HepG2 (cell line): ENCODE data around the gene TATDN2. TPM values are rescaled to one million over a fixed set of nuclear protein-coding genes. Genes with fewer than 3 reads are reported as not detected.

ENCODE experiments used
- ATAC-seq: fragments of 200-7000 bp; cut with Tn5 transposase; 3 replicates; pipeline ENCODE4 v1.9.1; 2020; ENCODE audit warnings: mild to moderate bottlenecking, moderate library complexity
- BruUV-seq: library from RNA; stranded (reverse); fragments of 400-500 nt; replicated peaks from 2 replicates; lab custom pipeline; 2021; lab: Mats Ljungman, UMichigan
- CTCF ChIA-PET: fragments of 300-600 bp; formaldehyde crosslinking; extraction: SDS; loops from one replicate; lab custom pipeline; 2021; ENCODE audit warnings: low total read pairs, inconsistent platforms, low intra/inter-chr PET ratio; lab: Yijun Ruan, JAX
- POLR2A ChIA-PET: fragments of 350-600 bp; sonication (Branson Sonifier 250); formaldehyde crosslinking; loops from one replicate; lab custom pipeline; 2020; ENCODE audit warnings: antibody characterized with exemption, inconsistent platforms; lab: Yijun Ruan, JAX
- DNase-seq: peaks from one replicate; pipeline ENCODE4 v3.0.0-alpha.2; 2015; ENCODE audit warnings: low spot score
- FAIRE-seq: peaks from 3 replicates; lab custom pipeline; 2011; peaks lifted over from hg19 to GRCh38; lab: Jason Lieb, UNC
- H2AFZ ChIP-seq: one replicate; pipeline ENCODE4 v1.6.1; 2011; ENCODE audit warnings: low read length, inconsistent platforms
- H3K27ac ChIP-seq: fragments of 300-600 bp; 3 replicates; pipeline ENCODE4 v1.8.0; 2011; ENCODE audit warnings: mixed run types, mild to moderate bottlenecking, mixed read lengths, low read length, inconsistent platforms; ENCODE audit not compliant: insufficient read depth; ENCODE audit errors: extremely low read length
- H3K27me3 ChIP-seq, 2 experiments: fragments of 200-600 bp in 1 of 2; 2 replicates in 1 of 2; 3 replicates in 1 of 2; pipeline versions ENCODE4 v1.6.0 to v1.8.0; 2011; ENCODE audit warnings: low read length in 2 of 2, mild to moderate bottlenecking in 2 of 2, moderate library complexity in 2 of 2, inconsistent platforms in 1 of 2; ENCODE audit not compliant: insufficient read depth in 2 of 2, control insufficient read depth in 1 of 2
- H3K36me3 ChIP-seq, 2 experiments: fragments of 200-600 bp in 1 of 2; replicated peaks in 1 of 2; 2 replicates in 1 of 2; 3 replicates in 1 of 2; pipeline versions ENCODE4 v1.5.1 to v1.8.0; 2011; ENCODE audit warnings: low read length in 2 of 2, inconsistent platforms in 1 of 2; ENCODE audit not compliant: insufficient read depth in 2 of 2, control insufficient read depth in 1 of 2
- H3K4me1 ChIP-seq: 2 replicates; pipeline ENCODE4 v1.5.1; 2012; ENCODE audit warnings: low read length, inconsistent platforms; ENCODE audit not compliant: insufficient read depth
- H3K4me2 ChIP-seq: 2 replicates; pipeline ENCODE4 v1.6.0; 2011; ENCODE audit warnings: low read depth, low read length, inconsistent platforms
- H3K4me3 ChIP-seq, 3 experiments: fragments of 200-600 bp in 1 of 3; sonication (generic), shearing (Covaris generic) in 1 of 3; replicated peaks in 1 of 3; 2 replicates each; pipeline ENCODE4 v1.5.1; 2011 to 2016; ENCODE audit warnings: low read length in 3 of 3, inconsistent platforms in 2 of 3, low read depth in 2 of 3, mild to moderate bottlenecking in 2 of 3, control low read depth in 1 of 3, mixed read lengths in 1 of 3; ENCODE audit not compliant: insufficient read depth in 1 of 3
- H3K79me2 ChIP-seq: one replicate; pipeline ENCODE4 v1.6.1; 2011; ENCODE audit warnings: low read length, inconsistent platforms; ENCODE audit not compliant: insufficient read depth
- H3K9ac ChIP-seq: 2 replicates; pipeline ENCODE4 v1.6.0; 2011; ENCODE audit warnings: mild to moderate bottlenecking, low read depth, low read length, inconsistent platforms; ENCODE audit not compliant: insufficient read depth
- H3K9me3 ChIP-seq: 2 replicates; pipeline ENCODE4 v1.5.1; 2012; ENCODE audit warnings: mild to moderate bottlenecking, low read length
- H4K20me1 ChIP-seq: 2 replicates; pipeline ENCODE4 v1.6.0; 2011; ENCODE audit warnings: inconsistent platforms, mild to moderate bottlenecking, low read length, moderate library complexity; ENCODE audit not compliant: insufficient read depth
- DDIT3 ChIP-seq: sonication (generic); formaldehyde crosslinking; IDR thresholded peaks from 2 replicates; pipeline ENCODE4 v1.4.0; 2020; ENCODE audit warnings: mild to moderate bottlenecking, missing genetic modification reagents
- IKZF1 ChIP-seq: fragments of 450-650 bp; IDR thresholded peaks from 2 replicates; pipeline ENCODE4 v1.7.1; 2016
- MBD4 ChIP-seq: IDR thresholded peaks from 2 replicates; pipeline ENCODE4 v1.6.1; 2012; ENCODE audit warnings: low read length, inconsistent platforms, borderline replicate concordance
- MED8 ChIP-seq: sonication (generic); formaldehyde crosslinking; IDR thresholded peaks from 2 replicates; pipeline ENCODE4 v1.8.1; 2023; ENCODE audit warnings: mild to moderate bottlenecking, missing genetic modification reagents; ENCODE audit not compliant: insufficient replicate concordance
- ZNF264 ChIP-seq: sonication (generic); formaldehyde crosslinking; IDR thresholded peaks from 2 replicates; pipeline ENCODE4 v1.4.0; 2020; ENCODE audit warnings: missing genetic modification reagents
- ZNF34 ChIP-seq: sonication (generic); formaldehyde crosslinking; IDR thresholded peaks from 2 replicates; pipeline ENCODE4 v1.4.0; 2020; ENCODE audit warnings: mild to moderate bottlenecking, missing genetic modification reagents, borderline replicate concordance
- ZNF383 ChIP-seq: sonication (generic); formaldehyde crosslinking; IDR thresholded peaks from 2 replicates; pipeline ENCODE4 v1.4.0; 2020; ENCODE audit warnings: missing genetic modification reagents, mild to moderate bottlenecking, borderline replicate concordance
- ZNF788 ChIP-seq: sonication (generic); formaldehyde crosslinking; IDR thresholded peaks from 2 replicates; pipeline ENCODE4 v1.5.0; 2020; ENCODE audit warnings: mild to moderate bottlenecking, missing genetic modification reagents, borderline replicate concordance
- WGBS: methylation state at CpG from one replicate; pipeline ENCODE4 v1.1.6; 2017; ENCODE audit warnings: low lambda C conversion rate; 5-methylcytosine and 5-hydroxymethylcytosine counted together
- in situ Hi-C: cut with HindIII; loops from 2 replicates; pipeline ENCODE4 v1.10.0; 2017; ENCODE audit warnings: low pct_unique_long_range_greater_than_20kb; ENCODE audit not compliant: extremely low pct_ligation_motif_present
- intact Hi-C: fragments of 100-400 bp; cut with micrococcal nuclease; formaldehyde crosslinking; loops from one replicate; pipeline ENCODE4 v1.10.0; 2022; ENCODE audit not compliant: unreplicated experiment
- polyA plus RNA-seq, 8 experiments: library from polyadenylated mRNA; depleted of rRNA in 3 of 8; stranded (reverse) in 7 of 8; unstranded in 1 of 8; fragments of >200 nt; fragmentation: Illumina TruSeq in 4 of 8; extraction: Trizol in 4 of 8; gene quantifications; 2 replicates each; pipeline versions ENCODE4 v1.2.1 to v1.2.3, GENCODE V29; 2011 to 2016; ENCODE audit warnings: low read depth in 4 of 8, missing spikeins in 1 of 8, mixed read lengths in 1 of 8; ENCODE audit not compliant: insufficient read depth in 1 of 8
- total RNA-seq, 5 experiments: library from RNA; depleted of rRNA; stranded (reverse); fragments of >200 nt; fragmentation: Illumina TruSeq; extraction: Trizol; gene quantifications; 2 replicates each; pipeline ENCODE4 v1.2.3, GENCODE V29; 2016; ENCODE audit warnings: low read depth in 1 of 5
- TF ChIP-seq, protein P1 (sequence below): fragments of 450-650 bp; IDR thresholded peaks from 2 replicates; pipeline ENCODE4 v1.6.1; 2017
- TF ChIP-seq, protein P2 (sequence below): sonication (generic); formaldehyde crosslinking; IDR thresholded peaks from 2 replicates; pipeline ENCODE4 v1.8.0; 2022; ENCODE audit warnings: mild to moderate bottlenecking, missing genetic modification reagents, borderline replicate concordance

TATDN2 gene
- total and polyA plus RNA-seq, 2 of the 13 experiments (the other 11 are each of a cell fraction or from before 2014, with no cell fraction given) = 12.1 to 21.9 TPM

GRCh38 chr3:10281951-10282350 is 33.7 kb downstream of the TATDN2 start:
- H3K27ac ChIP-seq = no peak overlapping the region
- H3K4me3 ChIP-seq = no peak overlapping the region
- CTCF ChIA-PET = no interaction called here
- POLR2A ChIA-PET = no interaction called here
- H3K79me2 ChIP-seq = peaks cover 4% of the 10 kb centered on the region
- no peak overlapping the region for H3K4me2 ChIP-seq
- intact Hi-C loops = no loop called here
- TF ChIP-seq IKZF1 = no peak
- no peak for TF ChIP-seq ZNF34
- TF ChIP-seq ZNF788 (CRISPR knock-in tag) = no peak
- TF ChIP-seq, protein P1, sequence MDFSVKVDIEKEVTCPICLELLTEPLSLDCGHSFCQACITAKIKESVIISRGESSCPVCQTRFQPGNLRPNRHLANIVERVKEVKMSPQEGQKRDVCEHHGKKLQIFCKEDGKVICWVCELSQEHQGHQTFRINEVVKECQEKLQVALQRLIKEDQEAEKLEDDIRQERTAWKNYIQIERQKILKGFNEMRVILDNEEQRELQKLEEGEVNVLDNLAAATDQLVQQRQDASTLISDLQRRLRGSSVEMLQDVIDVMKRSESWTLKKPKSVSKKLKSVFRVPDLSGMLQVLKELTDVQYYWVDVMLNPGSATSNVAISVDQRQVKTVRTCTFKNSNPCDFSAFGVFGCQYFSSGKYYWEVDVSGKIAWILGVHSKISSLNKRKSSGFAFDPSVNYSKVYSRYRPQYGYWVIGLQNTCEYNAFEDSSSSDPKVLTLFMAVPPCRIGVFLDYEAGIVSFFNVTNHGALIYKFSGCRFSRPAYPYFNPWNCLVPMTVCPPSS = no peak
- TF ChIP-seq ZNF383 (CRISPR knock-in tag) = no peak
- TF ChIP-seq, protein P2, sequence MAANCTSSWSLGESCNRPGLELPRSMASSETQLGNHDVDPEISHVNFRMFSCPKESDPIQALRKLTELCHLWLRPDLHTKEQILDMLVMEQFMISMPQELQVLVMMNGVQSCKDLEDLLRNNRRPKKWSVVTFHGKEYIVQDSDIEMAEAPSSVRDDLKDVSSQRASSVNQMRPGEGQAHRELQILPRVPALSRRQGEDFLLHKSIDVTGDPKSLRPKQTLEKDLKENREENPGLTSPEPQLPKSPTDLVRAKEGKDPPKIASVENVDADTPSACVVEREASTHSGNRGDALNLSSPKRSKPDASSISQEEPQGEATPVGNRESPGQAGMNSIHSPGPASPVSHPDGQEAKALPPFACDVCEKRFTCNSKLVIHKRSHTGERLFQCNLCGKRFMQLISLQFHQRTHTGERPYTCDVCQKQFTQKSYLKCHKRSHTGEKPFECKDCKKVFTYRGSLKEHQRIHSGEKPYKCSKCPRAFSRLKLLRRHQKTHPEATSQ (CRISPR knock-in tag) = no peak
- TF ChIP-seq DDIT3 (CRISPR knock-in tag) = no peak
- TF ChIP-seq ZNF264 (CRISPR knock-in tag) = no peak
- TF ChIP-seq MED8 = no peak
- TF ChIP-seq MBD4 = no peak
- TF ChIP-seq, all 625 proteins: peak for 0
- in situ Hi-C loops = no loop called here
- no TSS peak for BruUV-seq
- no peaks in the 10 kb centered on the region for H3K4me1 ChIP-seq
- H2AFZ ChIP-seq = no peak overlapping the region
- DNase-seq = no peak
- H3K27me3 ChIP-seq = no peaks in the 10 kb centered on the region
- 0 out of 2 replicates have a peak, but pooled peaks cover 5% of the 10 kb centered on the region for H4K20me1 ChIP-seq
- H3K36me3 ChIP-seq = peaks cover 39 to 68% of the 10 kb centered on the region in 2 experiments
- no peak overlapping the region for H3K9ac ChIP-seq
- no peak for FAIRE-seq
- H3K9me3 ChIP-seq = no peaks in the 10 kb centered on the region
- no peak for ATAC-seq
- 96% methylated on average over 5 of the region's 5 CpGs for WGBS
